Omental fat pad (tissue), 4 donors: ENCODE results near the gene WBP1L. TPM values are rescaled to one million over a fixed set of nuclear protein-coding genes. Genes with fewer than 3 reads are reported as not detected.

Experiments used
- ATAC-seq: fragments of 150-250 bp; one replicate; pipeline ENCODE4 v1.9.1; 2016; ENCODE audit warnings: mild to moderate bottlenecking, moderate library complexity; ENCODE audit not compliant: low FRiP score
- DNase-seq: peaks from one replicate; pipeline ENCODE4 v3.0.0-alpha.2; 2019; ENCODE audit warnings: low spot score
- CTCF ChIP-seq, 3 donors: fragments of 450-650 bp; IDR thresholded peaks; one replicate each; pipeline ENCODE4 v1.5.1; 2016 to 2017; ENCODE audit warnings: antibody characterized with exemption in 3 of 3, mild to moderate bottlenecking in 3 of 3, moderate library complexity in 2 of 3
- total RNA-seq, 4 donors: library from RNA; depleted of rRNA; stranded (reverse); fragments of >200 nt; gene quantifications; one replicate each; pipeline ENCODE4 v1.1.0, GENCODE V29; 2016

The WBP1L gene
- total RNA-seq, 4 donors from 2014 or later = 106 to 214 (median 165) TPM

- no peak for TF ChIP-seq CTCF (IDR thresholded peaks at IDR 0.05)
- DNase-seq (no peak), ATAC-seq (no peak)
Observed at GRCh38 chr10:102767428-102768160, 23.8 kb downstream of the WBP1L start.

- no peak for TF ChIP-seq CTCF (IDR thresholded peaks at IDR 0.05)
- DNase-seq = no peak
- ATAC-seq = no peak
Observed at GRCh38 chr10:102769375-102770107, 25.8 kb downstream of the WBP1L start.

GRCh38 chr10:102770108-102770482 lies 26.3 kb downstream of the WBP1L start:
- no peak for DNase-seq
- ATAC-seq = no peak
- no peak for TF ChIP-seq CTCF (IDR thresholded peaks at IDR 0.05)

GRCh38 chr10:102770792-102771191 lies 27.0 kb downstream of the WBP1L start:
- ATAC-seq = no peak
- no peak for DNase-seq
- TF ChIP-seq CTCF (IDR thresholded peaks at IDR 0.05) = no peak

GRCh38 chr10:102773320-102773719 lies 29.6 kb downstream of the WBP1L start:
- TF ChIP-seq CTCF (IDR thresholded peaks at IDR 0.05) = no peak
- DNase-seq (no peak), ATAC-seq (no peak)

GRCh38 chr10:102773986-102774385 lies 30.2 kb downstream of the WBP1L start:
- ATAC-seq = no peak
- no peak for DNase-seq
- TF ChIP-seq CTCF (IDR thresholded peaks at IDR 0.05) = no peak
